Astrocyte of the hippocampus (primary cell): Measurements from ENCODE around the gene BAD.

Experiments used
- DNase-seq: peaks from one replicate; pipeline ENCODE4 v3.0.0; 2011; ENCODE audit warnings: low read depth, low spot score

Gene BAD

GRCh38 chr11:64244107-64244506 lies 40.4 kb downstream of the BAD start:
- DNase-seq, result no peak

GRCh38 chr11:64243236-64243854 lies 41.1 kb downstream of the BAD start:
- no peak for DNase-seq

- peak; percentile 61 for DNase-seq
These were observed 42.7 kb downstream of the BAD start for GRCh38 chr11:64241491-64242374.

GRCh38 chr11:64241241-64241490 lies 43.3 kb downstream of the BAD start:
- DNase-seq, result peak; percentile 100

GRCh38 chr11:64240435-64241240 lies 43.8 kb downstream of the BAD start, which contains the start of gene FKBP2:
TSS of gene FKBP2 (plus strand) at chr11:64241095. CDS start at chr11:64242388, 1,293 bp downstream.
- DNase-seq, result peak; percentile 99

- DNase-seq, result no peak
These were observed 44.6 kb downstream of the BAD start for GRCh38 chr11:64239662-64240434.

- DNase-seq, result no peak
These were observed 45.5 kb downstream of the BAD start for GRCh38 chr11:64238999-64239398.

- DNase-seq, result no peak
These were observed 46.4 kb downstream of the BAD start for GRCh38 chr11:64238076-64238475.

GRCh38 chr11:64237484-64237951 lies 46.9 kb downstream of the BAD start:
- no peak for DNase-seq

- no peak for DNase-seq
These were observed 48.9 kb downstream of the BAD start for GRCh38 chr11:64235437-64236161.

- peak; percentile 63 for DNase-seq
These were observed 49.7 kb downstream of the BAD start for GRCh38 chr11:64234647-64235379.

GRCh38 chr11:64233913-64234586 lies 50.4 kb downstream of the BAD start, which contains the start of gene VEGFB:
TSS of gene VEGFB (plus strand) at chr11:64234584. CDS start at chr11:64234834, 250 bp downstream.
- DNase-seq, result peak; percentile 76

- DNase-seq, result no peak
These were observed 51.5 kb downstream of the BAD start for GRCh38 chr11:64232967-64233315.

GRCh38 chr11:64232182-64232966 lies 52.1 kb downstream of the BAD start:
- no peak for DNase-seq

GRCh38 chr11:64231546-64231945 lies 52.9 kb downstream of the BAD start:
- no peak for DNase-seq

GRCh38 chr11:64230985-64231365 lies 53.5 kb downstream of the BAD start:
- DNase-seq, result no peak

- DNase-seq, result peak; percentile 96
These were observed 54.1 kb downstream of the BAD start, which contains the start of gene DNAJC4 for GRCh38 chr11:64230171-64230984. TSS of gene DNAJC4 (plus strand) at chr11:64230548. CDS start at chr11:64230855, 307 bp downstream.

- no peak for DNase-seq
These were observed 54.7 kb downstream of the BAD start for GRCh38 chr11:64229744-64230170.
